ACHN (cell line): ENCODE measurements around the gene BASP1.
A peak's percentile ranks its signal among the peaks of the same experiment; 100 is the strongest.

ENCODE experiments used
- DNase-seq: peaks from one replicate; pipeline ENCODE4 v3.0.0-alpha.2; 2015
- in situ Hi-C: cut with HindIII; loops from 2 replicates; pipeline ENCODE4 v1.10.0; 2017; ENCODE audit warnings: low sequenced_read_pairs, low pct_ligation_motif_present, low pct_unique_long_range_greater_than_20kb

The BASP1 gene, protein sequence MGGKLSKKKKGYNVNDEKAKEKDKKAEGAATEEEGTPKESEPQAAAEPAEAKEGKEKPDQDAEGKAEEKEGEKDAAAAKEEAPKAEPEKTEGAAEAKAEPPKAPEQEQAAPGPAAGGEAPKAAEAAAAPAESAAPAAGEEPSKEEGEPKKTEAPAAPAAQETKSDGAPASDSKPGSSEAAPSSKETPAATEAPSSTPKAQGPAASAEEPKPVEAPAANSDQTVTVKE

DNA sequence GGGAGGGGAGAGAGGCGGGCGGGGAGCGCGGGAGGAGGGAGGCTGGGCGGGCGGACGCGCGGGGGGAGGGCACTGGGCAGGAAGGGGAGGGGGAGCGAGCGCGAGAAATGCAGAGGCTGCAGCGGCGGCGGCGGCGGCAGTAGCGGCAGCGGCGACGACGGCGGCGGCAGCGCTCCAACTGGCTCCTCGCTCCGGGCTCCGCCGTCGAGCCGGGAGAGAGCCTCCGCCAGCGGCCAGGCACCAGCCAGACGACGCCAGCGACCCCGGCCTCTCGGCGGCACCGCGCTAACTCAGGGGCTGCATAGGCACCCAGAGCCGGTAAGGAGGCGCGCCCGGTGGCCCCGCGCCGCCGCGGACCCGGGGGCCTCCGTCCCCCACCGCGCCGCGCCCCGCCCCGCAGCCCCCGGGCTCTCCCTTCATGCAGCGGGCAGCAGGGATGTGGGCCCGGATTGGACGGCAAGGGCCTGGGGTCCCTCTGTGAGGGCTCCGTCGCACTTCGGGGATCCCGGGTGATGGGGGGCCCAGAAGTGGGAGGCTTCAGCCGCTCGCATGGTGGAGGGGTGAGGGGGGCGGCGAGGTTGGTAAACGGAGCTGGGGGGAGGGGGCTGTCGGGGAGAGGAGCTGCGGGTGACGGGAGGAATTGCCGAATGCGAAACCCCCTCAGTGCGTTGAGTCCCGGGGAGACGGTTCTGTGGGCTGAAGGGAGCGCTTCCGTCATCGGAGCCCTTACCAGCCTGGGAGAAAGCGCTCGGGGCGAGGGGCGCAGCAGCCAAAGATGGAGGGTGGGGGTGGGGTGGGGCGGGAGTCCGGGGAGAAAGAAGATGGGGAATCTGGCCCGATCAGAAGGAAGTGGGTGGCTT lies at the start of gene BASP1:
Gene BASP1 (plus strand): TSS at position 139 of the 860 bp plus-strand sequence. CDS start 57,586 bp downstream, outside the sequence.
- in situ Hi-C loops = no loop called here
- DNase-seq = peak; percentile 68

DNA sequence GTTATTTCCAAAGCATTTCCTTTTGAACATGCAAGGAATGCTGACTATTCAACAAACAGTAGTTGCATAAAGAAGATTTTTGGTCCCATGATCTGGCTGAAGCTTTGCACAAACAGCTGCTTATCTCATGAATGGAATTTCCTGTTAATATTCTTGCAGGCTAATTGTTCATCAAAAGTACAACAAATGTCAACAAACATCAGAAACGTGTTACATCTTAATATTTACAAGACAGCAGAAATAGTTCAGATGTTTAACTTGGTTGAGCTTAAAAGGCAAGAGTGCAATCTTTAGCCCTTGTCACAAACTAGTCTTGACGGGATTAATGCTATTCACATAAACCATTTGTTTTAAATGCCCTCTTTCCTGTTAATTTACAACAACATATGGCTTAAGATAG lies 47.9 kb upstream of the BASP1 start:
- DNase-seq = no peak
- in situ Hi-C loops = no loop called here

DNA sequence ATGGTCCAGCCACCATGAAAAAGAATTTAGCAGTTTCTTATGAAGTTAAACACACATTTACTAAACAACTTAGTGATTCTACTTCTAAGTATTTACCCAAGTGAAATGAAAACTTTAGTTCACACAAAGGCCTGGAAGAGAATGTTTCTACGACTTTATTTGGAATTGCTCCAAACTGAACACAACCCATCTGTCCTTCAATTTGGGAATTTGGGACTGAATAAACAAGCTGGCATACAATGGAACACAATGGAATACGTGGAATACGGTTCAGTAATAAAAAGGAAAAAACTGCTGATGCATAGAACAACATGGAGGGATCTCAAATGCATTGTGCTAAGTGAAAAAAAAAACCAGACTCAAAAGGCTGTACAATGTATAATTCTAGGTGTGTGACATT lies 44.6 kb upstream of the BASP1 start:
- in situ Hi-C loops = no loop called here
- no peak for DNase-seq

DNA sequence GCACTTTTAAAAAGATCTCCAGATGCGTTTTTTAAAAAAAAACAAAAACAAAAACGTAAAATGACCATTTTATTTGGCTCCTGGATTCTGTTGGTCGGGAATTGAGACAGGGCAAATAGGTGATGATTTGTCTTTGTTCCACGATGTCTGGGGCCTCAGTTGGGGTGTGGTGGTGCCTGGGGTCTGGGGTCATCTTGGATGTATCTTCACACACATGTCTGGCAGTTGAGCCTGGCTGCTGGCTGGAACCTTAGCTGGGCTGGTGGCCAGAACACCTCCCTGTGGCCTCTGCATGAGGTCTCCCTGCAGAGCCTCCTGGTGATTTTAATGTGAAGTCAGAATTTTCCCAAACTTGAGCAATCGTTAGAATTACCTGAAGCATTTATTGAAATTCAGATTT lies 42.5 kb upstream of the BASP1 start:
- in situ Hi-C loops = loop anchor here (25.0 kb wide), 1 partner anchor 388 kb away; no protein-coding TSS in a partner anchor
- DNase-seq = no peak

DNA sequence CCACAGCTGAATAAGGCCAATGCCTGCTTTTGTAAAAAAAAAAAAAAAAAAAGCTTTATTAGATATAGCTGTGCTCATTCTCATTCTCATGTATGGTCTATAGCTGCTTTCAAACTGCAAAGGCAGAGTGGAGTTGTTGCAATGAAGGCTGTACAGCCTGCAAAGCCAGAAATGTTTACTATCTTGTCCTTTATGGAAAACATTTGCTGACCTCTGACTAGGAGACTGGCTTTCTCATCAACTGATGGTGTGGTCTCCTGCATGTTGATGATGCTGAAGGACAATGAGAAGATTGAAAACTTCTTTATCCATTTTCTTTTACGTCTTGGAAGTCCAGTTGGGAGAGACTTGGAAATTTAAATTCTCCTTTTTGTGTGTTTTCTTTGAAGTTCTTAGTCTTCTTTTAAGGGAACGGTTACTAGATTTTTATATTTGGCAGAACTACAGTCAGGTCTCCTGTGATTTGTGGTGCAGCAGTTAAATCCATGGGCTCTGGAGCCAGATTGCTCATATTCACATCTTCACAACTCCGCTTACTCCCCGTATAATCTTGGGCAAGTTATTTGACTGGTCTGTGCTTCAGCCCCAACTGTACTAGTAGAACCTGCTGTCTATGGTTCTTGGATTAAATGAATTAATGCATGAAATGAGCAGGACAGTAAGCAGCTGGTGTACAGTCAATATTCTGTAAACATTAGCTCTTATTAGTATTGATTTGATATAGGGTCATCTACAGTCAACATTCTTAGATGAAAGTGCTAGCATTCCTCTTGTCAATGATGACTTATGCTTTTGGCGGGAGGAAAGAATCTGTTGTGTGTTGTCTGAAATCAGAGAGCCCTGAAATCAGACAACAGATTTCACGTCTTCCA lies 39.7 kb upstream of the BASP1 start:
- in situ Hi-C loops = loop anchor here (25.0 kb wide), 1 partner anchor 390 kb away; no protein-coding TSS in a partner anchor
- DNase-seq = no peak

DNA sequence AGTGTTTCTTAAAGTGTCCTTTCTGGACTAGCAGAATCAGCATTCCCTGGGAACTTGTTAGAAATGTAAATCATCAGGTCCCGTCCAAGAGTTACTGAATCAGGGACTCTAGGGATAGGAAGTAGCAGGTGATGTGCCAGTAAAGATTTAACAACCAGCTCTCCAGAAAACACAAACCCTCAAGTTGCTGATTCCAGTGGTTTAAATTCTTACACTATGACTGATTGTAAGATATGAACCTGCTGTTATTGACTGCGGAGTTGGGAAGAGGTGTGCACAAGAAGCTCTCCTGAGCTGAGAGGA lies 39.1 kb upstream of the BASP1 start:
- in situ Hi-C loops = loop anchor here (25.0 kb wide), 1 partner anchor 391 kb away; no protein-coding TSS in a partner anchor
- no peak for DNase-seq

DNA sequence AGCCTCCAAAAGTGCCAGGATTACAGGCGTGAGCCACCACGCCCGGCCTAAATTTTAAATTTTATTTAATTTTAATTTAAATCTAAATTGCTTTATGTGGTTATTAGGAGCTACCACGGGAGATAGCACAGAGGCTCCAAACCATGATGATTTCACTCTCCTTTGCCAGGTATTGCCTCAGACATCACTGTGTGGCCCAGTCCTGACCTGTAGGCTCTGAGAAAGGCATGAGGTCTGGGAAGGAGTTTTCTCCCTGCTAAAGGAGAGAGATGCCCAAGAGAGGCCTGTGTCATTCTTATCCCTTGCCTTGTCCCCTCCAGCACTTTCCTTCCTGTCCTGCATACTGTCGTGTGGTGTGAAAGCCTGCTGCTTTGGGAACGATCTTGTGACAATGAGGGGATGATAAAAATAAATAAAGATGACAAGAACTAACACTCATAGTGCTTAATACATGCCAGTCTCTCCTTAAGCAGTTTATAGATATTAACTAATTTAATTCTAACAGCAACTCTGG lies 37.0 kb upstream of the BASP1 start:
- in situ Hi-C loops = loop anchor here (25.0 kb wide), 1 partner anchor 393 kb away; no protein-coding TSS in a partner anchor
- no peak for DNase-seq

DNA sequence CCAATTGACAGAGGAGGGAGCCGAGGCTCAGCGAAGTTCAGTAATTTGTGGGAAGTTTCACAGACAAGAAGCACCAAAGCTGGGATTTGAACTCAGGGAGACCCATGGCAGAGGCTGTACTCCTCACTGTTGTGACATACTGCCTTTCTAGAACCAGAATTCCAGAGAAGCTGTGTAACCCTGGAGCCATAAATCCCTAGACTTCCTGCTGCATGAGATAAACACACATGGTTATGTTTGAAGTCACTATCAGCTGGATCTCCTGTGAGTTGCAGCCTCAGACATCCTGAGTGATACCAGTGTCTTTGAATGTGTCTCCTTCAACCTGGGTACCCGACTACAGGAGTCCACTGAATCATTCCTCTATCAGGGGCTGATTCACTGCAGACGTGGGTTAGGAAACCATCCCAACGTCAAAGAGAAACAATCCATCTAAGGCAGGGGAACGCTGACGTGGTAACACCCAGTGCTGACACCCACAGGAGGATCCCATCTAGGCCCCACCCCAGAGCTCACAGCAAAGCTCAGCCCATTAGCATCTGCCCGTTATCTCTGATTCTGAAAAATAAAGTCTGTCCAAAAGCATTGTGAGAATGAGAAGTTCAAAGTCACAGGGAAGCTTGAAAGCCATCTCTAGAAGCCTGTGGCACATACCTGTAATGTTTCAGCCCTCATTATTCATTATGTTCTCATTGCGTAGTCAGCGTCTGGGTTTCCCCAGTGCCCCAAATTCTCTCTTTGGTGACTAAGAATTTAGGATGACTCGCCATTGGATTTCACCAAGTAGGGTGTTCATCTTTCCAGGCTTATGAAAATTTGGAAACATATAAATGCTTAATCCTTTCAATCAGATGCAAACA lies 36.3 kb upstream of the BASP1 start:
- peak; percentile 10 for DNase-seq
- in situ Hi-C loops = loop anchor here (25.0 kb wide), 1 partner anchor 394 kb away; no protein-coding TSS in a partner anchor

DNA sequence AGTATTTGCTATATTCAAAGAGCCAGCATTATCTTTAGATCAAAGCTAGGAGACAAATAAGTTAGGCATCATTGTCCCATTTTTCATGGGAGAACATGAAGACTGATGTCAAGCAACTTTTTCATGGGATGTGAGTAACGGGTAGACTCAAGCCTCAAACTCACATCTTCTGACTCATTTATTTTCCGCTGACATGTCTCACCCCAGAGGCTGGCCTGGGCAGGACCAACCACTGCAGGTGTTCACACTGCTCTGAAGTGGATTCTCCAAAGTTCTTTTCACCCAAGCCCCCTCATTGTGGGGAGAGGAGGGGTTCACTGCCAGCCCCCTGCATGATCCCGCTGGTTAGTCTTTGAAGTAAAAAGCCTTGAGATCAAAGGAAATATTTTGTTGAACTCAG lies 34.9 kb upstream of the BASP1 start:
- DNase-seq = no peak
- in situ Hi-C loops = loop anchor here (25.0 kb wide), 1 partner anchor 395 kb away; no protein-coding TSS in a partner anchor

DNA sequence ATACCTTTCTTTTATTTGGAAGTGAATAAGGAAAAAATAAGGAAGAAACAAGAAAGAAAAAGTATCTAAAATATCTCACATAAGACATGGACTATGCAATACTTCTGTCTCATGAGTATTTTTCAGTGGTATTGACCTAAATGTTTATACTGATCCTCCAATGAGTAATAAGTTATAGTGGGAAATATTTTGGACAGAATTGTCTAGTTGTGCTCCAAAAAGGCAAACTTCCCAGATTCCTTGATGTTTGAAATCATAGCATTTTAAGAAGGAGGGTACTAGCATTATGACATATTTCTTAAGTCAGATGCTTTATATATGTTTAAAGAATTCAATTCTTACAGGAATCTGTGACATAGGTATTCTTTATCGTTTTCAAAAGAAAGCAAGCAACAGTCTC lies 34.5 kb upstream of the BASP1 start:
- in situ Hi-C loops = loop anchor here (25.0 kb wide), 1 partner anchor 396 kb away; no protein-coding TSS in a partner anchor
- DNase-seq = no peak

DNA sequence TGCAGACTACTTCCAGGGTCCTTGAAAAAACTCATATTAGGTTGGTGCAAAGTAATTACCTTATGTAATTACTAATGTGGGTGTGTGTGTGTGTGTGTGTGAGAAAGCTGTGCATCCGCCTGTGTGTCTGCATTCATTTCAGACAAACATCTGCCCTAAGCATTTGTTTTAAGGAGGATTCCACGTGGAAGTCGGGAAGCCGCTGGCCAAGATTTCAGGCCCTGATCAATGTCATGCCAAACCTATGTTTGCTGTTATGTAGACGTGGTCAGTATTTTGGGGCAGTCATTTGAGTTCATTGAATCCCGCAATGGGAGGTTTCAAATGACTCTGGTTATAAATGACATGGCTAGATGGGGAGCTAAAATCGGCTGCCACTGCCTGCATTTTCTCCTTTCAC lies 33.6 kb upstream of the BASP1 start:
- in situ Hi-C loops = loop anchor here (25.0 kb wide), 1 partner anchor 397 kb away; no protein-coding TSS in a partner anchor
- no peak for DNase-seq

DNA sequence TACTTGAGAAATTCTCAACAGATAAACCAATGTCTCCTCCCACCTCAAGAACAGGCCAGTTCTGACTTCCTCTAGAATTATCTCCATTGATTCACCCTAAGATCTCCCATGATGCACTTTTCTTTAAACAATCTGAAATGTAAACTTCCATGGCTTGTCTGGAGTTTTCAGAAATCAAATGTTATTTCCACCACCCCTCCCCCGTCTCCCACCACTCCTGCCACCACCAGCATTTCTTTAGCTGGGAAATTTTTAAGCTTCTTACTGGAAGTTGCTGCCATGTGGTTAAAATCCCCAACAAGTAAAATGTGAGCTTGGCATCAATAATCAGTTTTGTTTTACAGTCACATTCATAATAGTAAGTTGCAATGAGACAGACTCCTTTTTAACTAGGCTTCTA lies 32.8 kb upstream of the BASP1 start:
- DNase-seq = no peak
- in situ Hi-C loops = loop anchor here (25.0 kb wide), 1 partner anchor 397 kb away; no protein-coding TSS in a partner anchor

DNA sequence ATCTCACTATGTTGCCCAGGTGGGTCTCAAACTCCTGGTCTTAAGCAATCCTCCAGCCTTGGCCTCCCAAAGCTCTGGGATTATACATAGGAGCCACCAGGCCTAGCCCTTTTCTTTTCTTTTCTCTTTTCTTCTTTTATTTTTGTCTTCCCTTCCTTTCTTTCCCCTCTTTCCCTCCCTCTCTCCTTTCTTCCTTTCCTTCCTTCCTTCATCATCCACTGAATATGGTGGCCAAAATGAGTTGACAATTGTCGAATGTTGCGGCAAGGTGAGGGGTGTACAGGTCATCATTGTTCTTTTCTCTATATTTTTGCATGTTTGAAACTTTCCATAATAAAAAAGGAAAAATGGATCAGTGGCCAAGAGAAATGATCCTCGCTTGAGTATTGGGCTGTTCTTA lies 32.1 kb upstream of the BASP1 start:
- no peak for DNase-seq
- in situ Hi-C loops = loop anchor here (25.0 kb wide), 1 partner anchor 398 kb away; no protein-coding TSS in a partner anchor

DNA sequence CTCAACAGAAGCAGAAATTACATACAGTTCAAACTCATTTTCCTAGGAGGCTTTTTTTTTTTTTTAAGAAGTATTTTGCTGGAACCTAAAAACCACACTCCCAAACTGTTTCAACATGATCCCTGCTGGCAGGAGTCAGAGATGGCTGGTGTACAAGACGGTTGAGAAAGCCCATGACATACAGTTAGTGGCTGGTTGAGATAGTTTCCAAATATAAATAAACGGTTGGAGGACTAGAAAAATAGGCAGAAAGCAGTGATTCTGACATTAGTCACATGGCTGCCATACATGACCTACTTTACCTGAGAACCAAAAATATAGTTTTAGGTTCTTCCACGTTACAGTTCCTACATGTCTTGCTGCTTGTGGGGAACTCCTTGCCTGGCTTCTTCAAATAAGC lies 31.7 kb upstream of the BASP1 start:
- in situ Hi-C loops = loop anchor here (25.0 kb wide), 1 partner anchor 398 kb away; no protein-coding TSS in a partner anchor
- DNase-seq = no peak

DNA sequence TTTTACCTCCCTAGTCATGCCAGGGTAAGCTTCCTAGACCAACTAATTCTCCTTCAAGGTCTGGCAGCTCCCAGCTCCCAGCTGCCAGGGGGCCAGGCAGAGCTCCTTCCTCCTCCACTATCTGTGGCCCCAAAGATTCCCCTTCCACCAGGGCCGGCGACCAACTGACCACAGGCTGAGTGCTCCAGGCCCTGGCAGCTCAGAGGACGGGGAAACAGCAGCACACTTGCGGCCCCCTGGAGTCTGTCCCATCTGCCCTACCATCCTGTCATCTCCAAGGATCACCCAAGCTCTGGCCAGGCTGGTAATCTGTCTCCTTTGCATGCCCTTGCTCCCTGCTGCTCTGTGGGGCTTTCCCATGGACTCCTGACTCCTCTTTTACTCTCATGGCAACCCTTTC lies 31.2 kb upstream of the BASP1 start:
- no peak for DNase-seq
- in situ Hi-C loops = loop anchor here (25.0 kb wide), 1 partner anchor 399 kb away; no protein-coding TSS in a partner anchor

DNA sequence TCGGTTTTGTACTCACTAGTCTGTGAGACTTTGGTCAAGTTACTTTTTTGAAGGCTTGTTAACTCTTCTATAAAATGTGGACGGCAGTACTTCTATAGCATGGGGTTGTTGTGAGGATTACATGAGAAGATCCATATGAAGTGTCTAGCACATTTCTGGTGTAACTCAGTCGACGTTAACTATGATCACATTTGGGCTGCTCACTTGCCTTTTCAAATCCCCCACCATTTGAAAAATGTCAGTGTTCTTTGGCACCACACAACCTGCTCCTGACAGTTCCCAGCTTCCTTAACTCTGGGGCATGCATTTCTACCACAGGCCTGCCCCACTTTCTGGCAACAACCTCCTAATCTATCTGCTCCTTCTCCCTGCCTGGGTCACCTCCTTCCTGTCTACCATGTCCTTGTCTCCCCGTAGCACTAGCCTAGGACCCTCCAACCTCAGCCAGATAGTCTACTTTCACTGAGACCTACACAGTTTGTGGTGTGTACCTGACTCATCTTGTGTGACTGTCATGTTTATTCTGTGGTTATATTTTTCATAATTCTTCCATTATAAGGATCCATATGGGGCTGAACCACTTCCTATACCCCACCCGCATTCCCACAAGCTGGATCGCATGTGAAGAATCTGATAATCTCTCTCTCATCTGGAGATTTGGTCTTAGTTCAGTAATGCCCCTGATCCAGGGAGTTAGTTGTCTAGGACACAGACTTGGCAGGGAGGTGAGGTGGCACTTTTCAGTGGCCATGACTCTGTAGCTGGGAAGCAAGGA lies 30.2 kb upstream of the BASP1 start:
- in situ Hi-C loops = loop anchor here (25.0 kb wide), 1 partner anchor 400 kb away; no protein-coding TSS in a partner anchor

DNA sequence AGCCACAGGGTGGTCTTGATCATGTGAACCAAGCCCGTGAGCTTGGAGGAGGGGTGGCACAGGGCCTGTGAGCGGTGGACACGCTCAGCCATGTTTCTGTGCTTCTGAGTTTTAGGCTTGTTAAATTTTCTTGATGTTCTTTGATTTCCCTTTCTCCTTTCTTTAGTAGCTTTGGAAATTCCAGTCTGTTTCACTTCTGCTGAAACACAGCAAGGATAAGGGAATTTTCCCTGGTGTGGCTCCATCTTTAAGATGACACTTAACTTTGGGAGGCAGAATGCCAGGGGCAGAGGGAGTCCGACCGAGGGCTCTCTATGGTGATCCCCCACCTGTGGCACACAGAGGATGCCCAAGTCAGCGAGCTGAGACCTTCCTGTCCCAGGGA lies 29.7 kb upstream of the BASP1 start:
- in situ Hi-C loops = loop anchor here (25.0 kb wide), 1 partner anchor 400 kb away; no protein-coding TSS in a partner anchor
- DNase-seq = no peak

More for the DNA sequence above, 30.2 kb upstream of the BASP1 start:
- DNase-seq = no peak
